Vagina (tissue), 2 donors: ENCODE results near the gene ERCC6L2.

Experiments
- CTCF ChIP-seq, 3 experiments: fragments of 450-650 bp in 2 of 3; fragments of 200-600 bp in 1 of 3; sonication (generic) in 1 of 3; IDR thresholded peaks; one replicate each; pipeline ENCODE4 v1.5.1; 2017 to 2019; ENCODE audit warnings: antibody characterized with exemption in 3 of 3, mild to moderate bottlenecking in 2 of 3, moderate library complexity in 2 of 3
- POLR2AphosphoS5 ChIP-seq, 2 donors: sonication (generic); formaldehyde crosslinking; IDR thresholded peaks; one replicate each; pipeline ENCODE4 v1.9.0; 2017; ENCODE audit warnings: antibody characterized with exemption in 2 of 2, mild to moderate bottlenecking in 2 of 2, low read depth in 1 of 2; ENCODE audit not compliant: insufficient read depth in 1 of 2

- no peak for TF ChIP-seq CTCF (IDR thresholded peaks at IDR 0.05)
- TF ChIP-seq POLR2AphosphoS5 (IDR thresholded peaks at IDR 0.05; ENCODE audit: insufficient read depth in 1 of 2, low read depth in 1 of 2), result no peak
These were observed 131.5 kb downstream of the ERCC6L2 start for GRCh38 chr9:96006961-96007360.
